SU-DHL-6 (cell line): ENCODE data around the gene KMT2B.

Source experiments
- H2AFZ ChIP-seq: fragments of 200-600 bp; sonication (generic); 2 replicates; pipeline ENCODE4 v1.6.1; 2014; ENCODE audit warnings: low read depth, mild to moderate bottlenecking, moderate library complexity, mixed read lengths, antibody characterized with exemption, low read length; ENCODE audit not compliant: severe bottlenecking
- H3F3A ChIP-seq: fragments of 200-600 bp; shearing (Covaris generic); 2 replicates; pipeline ENCODE4 v1.6.0; 2016; ENCODE audit warnings: antibody characterized with exemption, mild to moderate bottlenecking; ENCODE audit not compliant: insufficient read depth
- H3K27ac ChIP-seq: fragments of 200-600 bp; sonication (generic); 2 replicates; pipeline ENCODE4 v1.5.1; 2016; ENCODE audit warnings: low read depth, mild to moderate bottlenecking, low read length, moderate library complexity, mixed read lengths
- H3K27me3 ChIP-seq: fragments of 200-600 bp; sonication (generic), shearing (Covaris generic); 2 replicates; pipeline ENCODE4 v1.6.0; 2014; ENCODE audit warnings: mild to moderate bottlenecking, low read length
- H3K36me3 ChIP-seq: fragments of 200-600 bp; sonication (generic); 2 replicates; pipeline ENCODE4 v1.6.1; 2014; ENCODE audit warnings: mild to moderate bottlenecking, low read length, mixed read lengths
- H3K4me2 ChIP-seq: fragments of 300-600, 200-600 bp; shearing (Covaris generic), sonication (generic); 2 replicates; pipeline ENCODE4 v1.6.0; 2014; ENCODE audit warnings: low read length, low read depth, mild to moderate bottlenecking; ENCODE audit not compliant: poor library complexity, severe bottlenecking
- H3K4me3 ChIP-seq: fragments of 200-600 bp; sonication (generic); 2 replicates; pipeline ENCODE4 v1.5.1; 2014; ENCODE audit warnings: antibody characterized with exemption, low read length, mild to moderate bottlenecking, mixed read lengths; ENCODE audit not compliant: insufficient read depth, poor library complexity, severe bottlenecking
- H3K79me2 ChIP-seq: fragments of 200-600 bp; sonication (generic); 2 replicates; pipeline ENCODE4 v1.6.1; 2014; ENCODE audit warnings: mild to moderate bottlenecking, low read length, moderate library complexity; ENCODE audit not compliant: insufficient read depth
- H3K9ac ChIP-seq: fragments of 200-600 bp; sonication (generic); 2 replicates; pipeline ENCODE4 v1.7.0; 2014; ENCODE audit warnings: mild to moderate bottlenecking, low read length
- H3K9me2 ChIP-seq: fragments of 200-600 bp; sonication (generic); replicated peaks from 2 replicates; pipeline ENCODE4 v1.6.1; 2014; ENCODE audit warnings: low read length; ENCODE audit not compliant: insufficient read depth
- H3K9me3 ChIP-seq: fragments of 200-600 bp; sonication (generic); 2 replicates; pipeline ENCODE4 v1.6.1; 2014; ENCODE audit warnings: low read length, mixed read lengths; ENCODE audit not compliant: insufficient read depth
- H4K20me1 ChIP-seq: fragments of 200-600 bp; sonication (generic); 2 replicates; pipeline ENCODE4 v1.6.1; 2014; ENCODE audit warnings: low read depth, mild to moderate bottlenecking, antibody characterized with exemption, low read length, moderate library complexity, mixed read lengths
- EZH2phosphoT487 ChIP-seq: fragments of 200-600 bp; sonication (generic), shearing (Covaris generic); conservative IDR thresholded peaks from 2 replicates; pipeline ENCODE4 v1.6.1; 2018; ENCODE audit warnings: mild to moderate bottlenecking, antibody characterized with exemption, low read length, moderate library complexity, mixed read lengths
- TF ChIP-seq, protein P1 (sequence below): fragments of 200-600 bp; sonication (generic); IDR thresholded peaks from one replicate; pipeline ENCODE4 v1.5.1; 2017; ENCODE audit warnings: antibody characterized with exemption, mild to moderate bottlenecking, low read length, moderate library complexity; ENCODE audit not compliant: insufficient read depth, poor library complexity, severe bottlenecking

The KMT2B gene

DNA sequence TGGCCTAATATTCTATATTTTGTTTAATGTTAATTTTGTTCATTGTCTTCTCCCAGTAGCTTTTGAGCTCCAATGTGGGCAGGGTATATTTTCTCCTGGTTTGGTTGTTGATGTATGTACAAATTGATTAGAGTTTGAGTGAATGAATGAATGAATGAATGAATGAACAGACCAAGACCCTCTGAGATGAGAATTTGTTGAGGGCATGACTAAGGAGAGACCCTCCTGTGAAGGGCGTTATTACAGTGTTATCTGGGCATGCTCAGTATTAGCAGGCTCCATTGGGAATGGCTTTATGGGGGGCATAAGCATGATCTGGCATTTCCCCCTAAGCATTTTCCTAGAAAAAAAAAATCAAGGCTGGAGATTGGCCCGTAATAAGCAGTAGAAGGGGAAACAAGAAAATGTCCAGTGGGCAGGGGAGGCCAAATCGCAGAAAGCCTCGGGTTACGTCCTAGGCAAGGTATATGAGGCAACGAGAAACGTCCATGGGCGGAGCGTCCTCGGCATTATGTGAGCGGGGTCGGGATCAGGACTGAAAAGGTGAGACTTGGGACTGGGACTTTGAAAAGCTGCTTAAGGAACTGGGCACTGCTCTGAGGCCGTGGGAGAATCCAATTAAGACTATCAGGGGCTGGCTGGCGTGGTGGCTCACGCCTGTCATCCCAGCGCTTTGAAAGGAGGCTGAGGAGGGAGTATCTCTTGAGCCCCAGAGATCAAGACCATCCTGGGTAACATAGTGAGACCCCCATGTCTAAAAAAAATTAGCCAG lies 56.7 kb downstream of the KMT2B start:
- no peaks in the 10 kb centered on the region for H3K9me2 ChIP-seq
- H3F3A ChIP-seq, result peaks cover 3% of the 10 kb centered on the region; the same call in 1 of the 2 replicates
- H3K27ac ChIP-seq, result no peak overlapping the region
- H3K36me3 ChIP-seq, result no peaks in the 10 kb centered on the region
- H2AFZ ChIP-seq, result peak overlapping the region; percentile 60
- no peaks in the 10 kb centered on the region for H4K20me1 ChIP-seq
- H3K27me3 ChIP-seq, result no peaks in the 10 kb centered on the region
- no peak overlapping the region for H3K4me3 ChIP-seq
- no peaks in the 10 kb centered on the region for H3K9me3 ChIP-seq
- TF ChIP-seq EZH2phosphoT487, result no peak
- TF ChIP-seq, protein P1, sequence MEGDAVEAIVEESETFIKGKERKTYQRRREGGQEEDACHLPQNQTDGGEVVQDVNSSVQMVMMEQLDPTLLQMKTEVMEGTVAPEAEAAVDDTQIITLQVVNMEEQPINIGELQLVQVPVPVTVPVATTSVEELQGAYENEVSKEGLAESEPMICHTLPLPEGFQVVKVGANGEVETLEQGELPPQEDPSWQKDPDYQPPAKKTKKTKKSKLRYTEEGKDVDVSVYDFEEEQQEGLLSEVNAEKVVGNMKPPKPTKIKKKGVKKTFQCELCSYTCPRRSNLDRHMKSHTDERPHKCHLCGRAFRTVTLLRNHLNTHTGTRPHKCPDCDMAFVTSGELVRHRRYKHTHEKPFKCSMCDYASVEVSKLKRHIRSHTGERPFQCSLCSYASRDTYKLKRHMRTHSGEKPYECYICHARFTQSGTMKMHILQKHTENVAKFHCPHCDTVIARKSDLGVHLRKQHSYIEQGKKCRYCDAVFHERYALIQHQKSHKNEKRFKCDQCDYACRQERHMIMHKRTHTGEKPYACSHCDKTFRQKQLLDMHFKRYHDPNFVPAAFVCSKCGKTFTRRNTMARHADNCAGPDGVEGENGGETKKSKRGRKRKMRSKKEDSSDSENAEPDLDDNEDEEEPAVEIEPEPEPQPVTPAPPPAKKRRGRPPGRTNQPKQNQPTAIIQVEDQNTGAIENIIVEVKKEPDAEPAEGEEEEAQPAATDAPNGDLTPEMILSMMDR, result no peak
- H3K9ac ChIP-seq, result no peak overlapping the region
- H3K79me2 ChIP-seq, result no peaks in the 10 kb centered on the region; the same call in 1 of the 2 replicates
- peak overlapping the region; percentile 32 for H3K4me2 ChIP-seq

DNA sequence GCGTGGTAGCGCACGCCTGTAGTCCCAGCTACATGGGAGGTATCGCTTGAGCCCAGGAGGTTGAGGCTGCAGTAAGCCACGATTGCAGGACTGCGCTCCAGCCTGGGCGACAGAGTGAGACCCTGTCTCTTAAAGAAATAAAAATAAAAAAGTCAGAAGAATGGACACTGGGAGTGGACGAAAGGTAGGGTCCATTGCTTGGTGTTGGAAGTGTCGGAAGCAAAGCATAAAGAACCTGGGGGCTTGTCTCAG lies 57.2 kb downstream of the KMT2B start:
- H3K9me2 ChIP-seq, result no peaks in the 10 kb centered on the region
- H4K20me1 ChIP-seq, result no peaks in the 10 kb centered on the region
- H2AFZ ChIP-seq, result peak overlapping the region; percentile 60
- peak overlapping the region; percentile 32 for H3K4me2 ChIP-seq
- H3K27ac ChIP-seq, result no peak overlapping the region
- no peaks in the 10 kb centered on the region for H3K27me3 ChIP-seq
- no peaks in the 10 kb centered on the region; the same call in 1 of the 2 replicates for H3K79me2 ChIP-seq
- no peak for TF ChIP-seq EZH2phosphoT487
- TF ChIP-seq, protein P1, result no peak
- no peaks in the 10 kb centered on the region for H3K36me3 ChIP-seq
- H3K4me3 ChIP-seq, result no peak overlapping the region
- peaks cover 3% of the 10 kb centered on the region; the same call in 1 of the 2 replicates for H3F3A ChIP-seq
- no peaks in the 10 kb centered on the region for H3K9me3 ChIP-seq
- H3K9ac ChIP-seq, result no peak overlapping the region

DNA sequence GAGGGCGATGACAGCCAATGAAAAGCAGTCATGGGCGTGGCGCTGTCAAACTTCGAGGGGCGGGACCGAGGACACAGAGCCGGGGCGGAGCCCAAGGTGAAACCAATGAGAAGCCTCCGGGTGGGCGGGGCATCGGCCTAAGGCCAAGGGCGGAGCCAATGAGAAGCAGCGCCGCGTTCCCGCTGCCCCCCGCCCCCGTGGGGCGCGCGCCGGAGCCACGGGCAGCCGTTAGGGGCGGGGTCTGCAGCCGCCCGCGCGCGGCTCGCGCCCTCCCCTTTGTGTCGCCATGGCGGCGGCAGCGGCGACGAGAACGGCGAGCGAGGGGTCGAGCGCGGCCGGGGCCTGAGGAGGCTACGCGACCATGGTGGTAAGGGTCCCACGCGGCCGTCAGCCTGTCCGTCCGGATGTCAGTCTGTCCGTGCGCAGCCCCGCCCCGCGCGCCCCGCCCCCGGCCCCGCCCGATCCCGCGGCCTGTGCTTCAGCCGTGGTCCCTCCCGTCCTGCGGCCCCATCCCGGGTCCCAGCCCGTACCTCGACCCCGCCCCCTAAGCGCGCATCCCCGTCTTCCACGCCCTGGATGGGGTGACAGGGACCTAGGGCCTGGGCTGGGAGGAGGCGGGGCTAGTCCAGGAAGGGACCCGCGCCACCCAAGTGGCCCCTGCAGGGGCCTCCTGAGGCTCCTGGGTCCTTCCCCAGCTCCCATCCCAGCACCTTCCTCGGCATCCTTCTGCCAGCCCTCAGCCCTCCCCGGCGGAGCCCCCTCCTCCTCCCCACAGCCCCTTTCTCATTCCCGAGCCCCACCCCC lies 57.7 kb downstream of the KMT2B start, which contains the start of gene ARHGAP33:
TSS of gene ARHGAP33 (plus strand) at position 267 of the 804 bp plus-strand sequence. CDS start at position 362, 95 bp downstream.
- H3F3A ChIP-seq, result peaks cover 3% of the 10 kb centered on the region; the same call in 1 of the 2 replicates
- H3K4me2 ChIP-seq, result peak within 1 kb of the TSS; percentile 64
- H3K36me3 ChIP-seq, result no peaks in the 10 kb centered on the region
- no peaks in the 10 kb centered on the region for H4K20me1 ChIP-seq
- H3K9ac ChIP-seq, result peak within 1 kb of the TSS; percentile 74
- H3K9me2 ChIP-seq, result no peaks in the 10 kb centered on the region
- no peaks in the 10 kb centered on the region for H3K27me3 ChIP-seq
- no peaks in the 10 kb centered on the region; the same call in 1 of the 2 replicates for H3K79me2 ChIP-seq
- H3K4me3 ChIP-seq, result peak within 1 kb of the TSS; percentile 69
- no peak for TF ChIP-seq EZH2phosphoT487
- TF ChIP-seq, protein P1, result no peak
- H3K9me3 ChIP-seq, result no peaks in the 10 kb centered on the region
- peak within 1 kb of the TSS; percentile 60 for H2AFZ ChIP-seq
- H3K27ac ChIP-seq, result peak within 1 kb of the TSS; percentile 40
